OCI-LY1 (cell line): ENCODE measurements around the gene ACYP2.

Experiments
- CTCF ChIP-seq: fragments of 200-600 bp; sonication (generic), shearing (Covaris generic); IDR thresholded peaks from 2 replicates; pipeline ENCODE4 v1.5.1; 2017; ENCODE audit warnings: mild to moderate bottlenecking, antibody characterized with exemption, low read length, moderate library complexity, mixed read lengths
- EZH2 ChIP-seq: fragments of 200-600 bp; sonication (generic), shearing (Covaris generic); IDR thresholded peaks from 2 replicates; pipeline ENCODE4 v1.8.0; 2017; ENCODE audit warnings: borderline replicate concordance, mixed run types, mild to moderate bottlenecking, antibody characterized with exemption, low read length, moderate library complexity, mixed read lengths

GRCh38 chr2:54255230-54256090 lies 140.0 kb downstream of the ACYP2 start:
- no peak for TF ChIP-seq CTCF
- TF ChIP-seq EZH2: no peak
